HuH-7 (cell line): ENCODE results near the gene ADK.
"Not testable (repeated sequence)": the region's sequence is repeated elsewhere in the genome, so short reads cannot be mapped to it uniquely, and the experiment has no call there.

Source experiments
- DNase-seq: peaks from one replicate; pipeline ENCODE4 v3.0.0; 2011; ENCODE audit warnings: low spot score

Gene ADK

DNA sequence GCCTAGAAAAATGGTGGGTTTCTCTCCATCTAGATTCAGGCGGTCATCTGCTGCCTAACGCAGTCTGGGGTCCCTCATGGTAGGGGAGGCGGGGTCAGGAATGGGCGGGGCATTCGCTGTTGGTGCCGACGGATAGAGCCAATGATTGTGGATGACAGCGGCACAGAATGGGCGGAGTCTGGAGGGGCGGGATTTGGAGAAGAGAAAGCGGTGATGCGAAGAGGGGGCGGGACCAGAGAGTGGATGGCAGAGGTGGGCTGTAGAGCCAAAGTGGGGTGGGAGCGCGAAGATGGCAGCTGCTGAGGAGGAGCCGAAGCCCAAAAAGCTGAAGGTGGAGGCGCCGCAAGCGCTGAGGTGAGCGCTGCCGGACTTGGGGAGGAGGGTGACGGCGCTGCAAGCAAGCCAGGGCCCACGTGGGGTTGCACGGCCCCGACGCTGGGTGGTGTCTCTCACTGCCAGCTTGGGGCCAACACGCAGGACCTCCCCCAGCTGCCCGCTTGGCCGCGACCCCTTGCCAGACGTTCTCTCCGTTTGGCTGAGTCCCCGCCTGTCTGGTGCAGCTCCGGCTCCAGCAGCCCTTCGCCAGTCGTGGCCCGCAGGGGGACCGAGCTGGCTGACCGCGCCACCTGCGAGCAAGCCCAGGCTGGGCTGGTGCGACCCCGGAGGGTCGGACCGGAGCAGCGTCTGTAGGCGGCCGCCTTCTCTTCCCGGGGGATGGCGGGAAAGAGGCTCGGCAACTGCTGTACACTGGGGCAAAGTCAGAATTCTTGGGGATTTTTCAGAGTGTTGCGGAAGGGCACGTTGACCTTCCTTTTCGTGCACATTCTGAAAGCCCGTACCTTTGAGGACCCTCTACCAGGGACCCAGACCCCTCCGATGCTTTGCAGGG lies at the start of gene ADK:
TSS of gene ADK (plus strand) at position 232 of the 889 bp plus-strand sequence. CDS start at position 290, 58 bp downstream.
- peak; percentile 87 for DNase-seq

DNA sequence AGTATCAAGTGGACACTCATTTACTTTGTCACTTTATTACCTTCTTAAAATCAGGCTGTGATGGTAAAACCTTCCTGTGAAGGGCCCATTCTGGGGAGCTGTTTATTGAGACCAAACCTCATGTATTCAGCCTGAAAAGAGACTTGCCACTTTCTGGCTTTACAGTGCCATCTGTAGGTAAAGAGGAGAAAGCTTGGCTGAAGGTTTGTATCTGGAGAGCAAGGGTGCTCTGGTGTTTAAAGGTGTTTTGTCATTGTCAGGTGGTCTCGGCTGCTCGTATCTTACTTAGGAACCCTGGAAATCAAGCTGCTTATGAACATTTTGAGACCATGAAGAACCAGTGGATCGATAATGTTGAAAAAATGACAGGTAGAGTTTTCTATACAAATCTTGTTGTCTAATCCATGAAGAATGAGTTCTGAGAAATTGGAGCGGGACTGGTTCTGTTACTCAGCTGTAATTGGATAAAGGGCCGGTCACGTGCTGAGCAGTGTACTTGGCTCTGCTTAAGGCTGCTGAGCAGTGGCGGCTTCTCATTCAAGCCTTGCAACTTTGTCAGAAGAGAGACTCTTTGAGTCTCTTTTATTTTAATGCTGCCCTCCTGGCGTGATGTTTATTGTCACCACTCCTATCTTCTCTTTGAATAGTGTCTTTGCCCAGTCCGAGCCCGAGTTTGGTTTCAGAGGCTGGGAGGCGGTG lies 47.3 kb upstream of the ADK start:
- DNase-seq: peak; percentile 26

DNA sequence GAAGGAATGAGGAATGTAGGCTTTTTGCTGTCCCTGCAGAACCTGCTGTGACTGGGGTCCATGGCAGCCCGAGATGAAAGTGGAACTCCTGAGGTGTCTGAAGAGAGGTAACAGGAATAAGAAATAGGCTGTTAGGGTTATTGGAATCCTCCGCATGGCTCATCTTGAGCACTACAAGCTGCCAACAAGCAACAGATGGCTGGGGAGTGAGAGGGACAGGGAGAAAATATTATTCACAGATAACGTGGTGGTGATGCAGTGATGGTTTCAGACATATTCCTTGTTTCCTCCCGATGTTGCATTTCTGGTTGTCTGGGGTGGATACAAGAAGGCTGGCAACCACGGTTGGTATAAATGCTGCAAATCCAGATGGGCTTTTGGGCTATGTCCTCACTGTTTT lies 46.5 kb upstream of the ADK start:
- no peak for DNase-seq

DNA sequence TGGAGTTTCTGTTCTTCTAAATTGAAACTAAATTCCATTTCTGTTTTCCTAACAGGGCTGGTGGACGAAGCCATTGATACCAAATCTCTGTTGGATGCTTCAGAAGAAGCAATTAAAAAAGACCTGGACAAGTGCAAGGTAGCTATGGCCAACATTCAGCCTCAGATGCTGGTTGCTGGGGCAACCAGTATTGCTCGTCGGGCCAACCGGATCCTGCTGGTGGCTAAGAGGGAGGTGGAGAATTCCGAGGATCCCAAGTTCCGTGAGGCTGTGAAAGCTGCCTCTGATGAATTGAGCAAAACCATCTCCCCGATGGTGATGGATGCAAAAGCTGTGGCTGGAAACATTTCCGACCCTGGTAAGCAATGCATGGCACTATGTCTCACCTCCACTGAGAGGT lies 46.0 kb upstream of the ADK start:
- DNase-seq: no peak

DNA sequence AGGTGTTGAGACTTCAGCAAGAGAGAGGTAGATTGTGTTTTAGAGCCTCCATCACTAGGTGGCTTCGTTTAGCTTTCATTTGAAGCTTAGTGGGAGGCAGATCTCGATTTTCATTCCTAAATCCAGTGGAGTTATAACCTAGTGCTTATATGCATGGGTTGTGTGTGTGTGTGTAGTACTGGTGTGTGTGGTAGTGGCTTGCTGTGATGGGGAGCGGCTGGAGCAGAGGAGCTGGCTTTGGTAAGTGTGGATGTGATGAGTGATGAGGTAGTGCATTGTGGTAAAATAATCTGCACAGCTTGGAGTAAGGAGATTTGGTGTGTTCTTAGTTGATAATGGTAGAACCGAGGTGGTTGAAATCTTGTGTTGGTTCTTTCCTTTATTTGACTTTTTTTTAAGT lies 43.6 kb upstream of the ADK start:
- no peak for DNase-seq

DNA sequence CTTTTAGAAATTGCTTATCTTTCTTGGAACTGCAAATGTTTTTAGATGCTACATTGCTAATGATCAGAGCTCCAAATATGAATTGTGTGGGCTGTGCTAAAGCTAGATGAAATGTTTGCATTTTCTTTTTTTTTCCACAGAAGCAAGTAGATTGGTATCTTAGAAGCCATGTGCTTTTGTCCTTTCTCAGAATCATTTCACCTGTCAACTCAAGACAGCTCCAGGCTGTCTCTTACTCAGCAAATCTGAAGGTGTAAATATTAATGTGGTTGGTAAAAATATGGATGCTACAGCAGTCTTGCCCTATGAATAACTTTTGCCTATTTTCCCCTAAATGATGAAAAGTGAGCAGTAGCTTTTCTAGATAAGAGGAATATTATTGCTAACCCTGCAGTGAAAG lies 41.6 kb upstream of the ADK start:
- no peak for DNase-seq

DNA sequence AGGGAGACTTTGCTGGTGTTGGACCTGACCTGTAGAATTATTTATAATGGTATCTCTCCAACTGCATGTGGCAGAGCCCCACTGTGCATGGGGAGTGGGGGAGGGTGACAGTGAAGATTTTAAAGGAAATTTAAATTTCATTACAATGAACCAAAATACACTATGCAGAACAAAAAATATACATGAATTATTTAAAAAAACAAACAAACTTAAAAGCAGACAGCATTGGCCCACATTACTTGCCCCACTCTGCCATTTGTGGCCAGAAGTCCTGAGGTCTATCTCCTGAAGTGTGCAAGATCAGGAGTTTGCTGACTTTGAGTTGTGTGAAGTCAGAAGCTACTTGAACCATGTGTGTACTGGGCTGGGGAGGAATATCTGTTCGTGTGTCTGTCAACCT lies 40.9 kb upstream of the ADK start:
- DNase-seq: no peak

DNA sequence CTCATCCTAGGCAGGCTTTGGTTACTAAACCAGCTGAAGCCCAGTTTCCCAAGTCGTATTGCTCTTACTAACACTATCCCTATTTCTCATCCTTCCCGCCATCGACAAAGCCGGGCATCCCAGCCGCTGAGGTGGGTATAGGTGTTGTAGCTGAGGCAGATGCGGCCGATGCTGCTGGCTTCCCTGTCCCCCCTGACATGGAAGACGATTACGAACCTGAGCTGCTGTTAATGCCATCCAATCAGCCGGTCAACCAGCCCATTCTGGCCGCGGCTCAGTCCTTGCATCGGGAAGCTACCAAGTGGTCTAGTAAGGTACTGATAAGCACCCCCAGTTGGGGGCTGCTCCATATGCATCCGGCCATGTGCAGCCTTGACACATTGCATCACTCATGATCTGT lies 39.2 kb upstream of the ADK start:
- DNase-seq: no peak

DNA sequence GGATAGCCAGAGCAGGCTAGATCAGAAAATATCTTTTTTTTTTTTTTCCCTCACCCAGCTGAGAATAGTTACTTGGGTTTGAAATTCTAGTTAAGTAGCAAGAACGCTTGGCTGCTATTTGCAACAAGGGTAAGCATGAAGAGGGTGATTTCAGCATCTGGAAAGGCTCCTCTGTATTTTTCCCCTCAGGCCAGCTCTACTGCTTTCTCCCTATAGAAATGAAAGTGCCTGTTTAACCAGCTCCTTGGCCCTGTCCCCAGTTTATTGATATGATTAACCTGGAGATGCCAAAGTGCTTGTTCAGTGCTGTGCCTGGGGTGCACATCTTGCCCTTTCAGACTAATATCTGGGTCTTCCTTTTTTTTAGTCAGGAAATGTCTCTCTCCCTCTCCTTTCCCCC lies 37.5 kb upstream of the ADK start:
- no peak for DNase-seq

DNA sequence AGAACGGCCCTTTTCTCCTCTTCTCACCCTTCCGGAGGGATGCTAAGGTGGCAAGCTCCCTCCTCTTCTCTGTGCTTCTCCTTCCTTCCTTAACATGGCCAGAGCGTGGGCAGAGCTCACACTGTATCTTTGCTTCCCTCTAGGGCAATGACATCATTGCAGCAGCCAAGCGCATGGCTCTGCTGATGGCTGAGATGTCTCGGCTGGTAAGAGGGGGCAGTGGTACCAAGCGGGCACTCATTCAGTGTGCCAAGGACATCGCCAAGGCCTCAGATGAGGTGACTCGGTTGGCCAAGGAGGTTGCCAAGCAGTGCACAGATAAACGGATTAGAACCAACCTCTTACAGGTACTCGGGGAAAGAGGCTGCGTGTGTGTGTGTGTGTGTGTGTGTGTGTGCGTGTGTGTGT lies 37.0 kb upstream of the ADK start:
- DNase-seq: no peak

DNA sequence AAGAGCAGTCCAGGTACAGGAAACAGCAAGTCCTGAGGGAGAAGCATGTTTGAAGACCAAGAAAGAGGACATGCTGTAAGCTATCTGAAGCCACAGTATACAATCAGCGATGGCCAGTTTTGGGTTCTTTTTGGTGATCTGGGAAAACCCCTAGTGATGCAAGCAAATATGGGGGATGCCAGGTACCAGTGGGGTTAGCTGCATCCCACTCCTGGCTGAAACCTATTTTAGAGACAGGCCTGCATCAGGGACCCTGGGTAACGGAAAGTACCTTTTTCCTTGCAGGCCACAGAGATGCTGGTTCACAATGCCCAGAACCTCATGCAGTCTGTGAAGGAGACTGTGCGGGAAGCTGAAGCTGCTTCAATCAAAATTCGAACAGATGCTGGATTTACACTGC lies 33.3 kb upstream of the ADK start:
- DNase-seq: no peak

DNA sequence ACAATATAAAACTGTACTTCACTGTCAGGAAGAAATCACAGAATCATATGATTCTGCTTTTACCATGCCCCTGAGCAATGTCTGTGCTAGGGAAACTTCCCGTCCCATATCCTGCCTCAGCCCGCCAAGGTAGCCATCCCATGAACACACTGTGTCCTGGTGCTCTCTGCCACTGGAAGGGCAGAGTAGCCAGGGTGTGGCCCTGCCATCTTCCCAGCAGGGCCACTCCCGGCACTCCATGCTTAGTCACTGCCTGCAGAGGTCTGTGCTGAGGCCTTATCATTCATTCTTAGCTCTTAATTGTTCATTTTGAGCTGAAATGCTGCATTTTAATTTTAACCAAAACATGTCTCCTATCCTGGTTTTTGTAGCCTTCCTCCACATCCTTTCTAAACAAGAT lies 32.2 kb upstream of the ADK start:
- no peak for DNase-seq

DNA sequence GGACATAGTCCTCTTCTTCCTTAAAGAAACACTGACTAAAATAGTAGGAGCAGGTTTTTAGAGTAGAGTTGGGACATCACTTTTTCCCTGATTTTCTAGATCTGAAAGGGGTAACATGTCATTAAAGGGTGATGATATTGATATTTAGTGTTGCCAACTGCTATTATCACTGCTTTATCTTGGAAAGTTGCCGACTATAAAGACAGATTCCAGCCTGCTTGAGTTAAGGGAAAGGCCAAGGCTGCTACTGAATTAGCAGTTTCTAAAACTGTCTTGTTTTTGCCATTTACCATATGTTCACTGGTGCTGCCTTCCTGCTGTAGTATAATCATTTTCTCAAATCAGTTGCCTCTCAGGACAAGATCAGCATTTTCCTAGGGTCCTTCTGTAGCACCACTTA lies 30.1 kb upstream of the ADK start:
- no peak for DNase-seq

DNA sequence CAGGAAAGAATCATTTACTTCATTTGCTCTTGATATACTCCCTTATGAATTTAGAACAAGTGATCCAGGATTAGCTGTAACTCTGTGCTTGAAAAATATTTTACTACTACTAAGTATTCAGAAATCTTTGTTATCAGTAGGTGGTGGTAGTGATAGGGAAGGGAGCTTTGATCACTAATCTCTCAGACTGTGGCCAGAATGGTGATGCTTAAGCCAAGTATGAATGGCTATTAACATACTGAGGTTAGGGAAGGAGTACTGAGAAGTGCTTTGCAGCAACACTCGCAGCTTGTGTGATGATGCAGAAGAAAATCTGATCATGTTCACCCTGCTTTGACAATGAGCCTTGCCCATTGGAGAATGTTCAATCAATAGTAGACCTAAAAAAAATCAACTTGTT lies 29.7 kb upstream of the ADK start:
- no peak for DNase-seq

DNA sequence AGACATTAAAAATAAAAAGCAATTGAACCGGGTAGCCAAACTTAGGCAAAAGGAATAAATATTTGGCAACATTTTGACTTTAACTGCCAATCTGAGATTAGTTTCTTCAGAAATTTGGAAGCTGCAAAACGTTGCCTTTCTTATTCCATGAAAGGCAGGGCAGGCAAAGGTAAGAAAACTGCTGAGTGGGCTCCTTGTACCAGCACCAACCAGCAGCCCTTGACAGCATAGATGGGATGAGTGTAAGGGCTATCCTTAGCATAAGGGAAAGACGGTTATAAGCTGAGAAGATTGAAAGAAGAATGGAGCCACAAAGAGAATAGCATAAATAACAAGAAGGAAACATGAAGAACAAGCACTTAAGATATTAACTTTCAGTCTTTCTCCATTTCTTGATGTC lies 29.0 kb upstream of the ADK start:
- no peak for DNase-seq

DNA sequence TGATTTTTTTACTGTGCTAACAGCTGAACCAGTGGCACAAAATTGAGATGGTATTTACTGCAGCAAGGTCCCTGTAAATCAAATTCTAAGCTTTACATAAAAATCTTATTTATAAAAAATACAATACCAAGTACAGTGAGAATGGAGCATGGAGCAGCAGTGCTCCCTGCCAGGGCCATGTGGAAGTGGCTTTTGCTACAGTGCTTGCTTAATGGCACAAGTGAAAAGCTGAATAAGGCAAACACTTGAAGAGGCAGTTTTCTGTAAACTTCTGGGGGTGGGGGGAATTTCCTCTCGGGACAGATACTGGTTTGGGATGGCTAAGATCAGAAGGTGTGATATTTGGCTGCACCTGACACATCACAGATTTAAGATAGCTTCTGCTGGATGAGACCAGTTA lies 27.9 kb upstream of the ADK start:
- DNase-seq: no peak

DNA sequence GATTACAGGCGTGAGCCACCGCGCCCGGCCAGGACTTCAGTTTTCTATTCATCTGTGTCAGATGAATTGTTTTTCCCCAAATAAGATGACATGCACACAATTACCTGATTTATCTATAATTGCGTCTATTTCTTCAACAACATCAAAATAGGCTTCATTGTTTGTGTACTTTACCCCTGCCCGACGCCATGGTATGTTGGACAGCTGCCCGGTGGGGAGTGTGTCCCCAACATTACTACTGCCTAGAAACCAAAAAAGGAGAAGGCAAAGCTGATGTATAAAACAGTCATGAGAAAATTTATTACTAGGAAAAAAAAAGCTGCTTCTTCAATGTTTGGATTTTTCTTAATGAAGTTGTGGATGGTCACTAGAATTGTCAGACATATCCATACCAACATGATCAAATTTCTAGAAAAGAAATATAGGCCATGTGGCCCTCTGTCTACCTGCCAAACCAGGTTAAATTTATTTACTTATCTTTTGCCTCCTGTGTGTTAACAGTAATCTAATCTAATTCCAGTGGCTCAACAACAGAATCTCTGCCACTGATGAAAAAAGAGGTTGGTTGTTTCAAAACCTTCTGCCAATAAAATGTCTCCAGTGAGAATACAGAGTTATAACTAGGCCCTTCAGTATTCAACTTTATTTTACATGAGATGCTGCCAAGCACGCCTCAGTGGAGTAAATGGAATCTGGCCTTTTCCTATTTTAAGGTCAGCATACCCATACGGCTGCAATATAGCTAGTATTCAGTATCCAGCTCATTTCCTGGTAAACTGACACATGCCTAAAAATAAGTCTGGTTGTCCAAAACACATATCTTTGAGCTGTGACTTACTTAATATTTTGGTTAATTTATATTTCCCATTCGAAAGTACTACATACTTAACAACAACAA lies 16.8 kb upstream of the ADK start:
- no peak for DNase-seq

DNA sequence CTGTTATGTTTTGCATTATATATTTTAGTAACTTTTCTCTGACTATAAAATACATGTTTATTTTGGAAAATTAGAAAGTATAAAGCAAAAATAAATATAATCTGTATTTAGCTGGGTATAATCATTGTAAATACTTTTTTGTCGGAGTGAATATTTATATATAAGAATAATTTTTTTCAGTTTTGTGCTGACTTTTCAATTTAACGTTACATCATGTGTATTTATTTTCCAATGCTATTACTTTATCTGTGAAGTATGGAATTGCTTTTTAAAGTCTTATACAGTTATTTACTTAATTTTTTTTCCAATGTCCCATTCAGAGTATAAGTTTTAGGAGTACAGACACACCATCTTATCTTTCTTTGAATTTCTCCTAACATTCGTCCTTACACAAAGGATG lies 15.6 kb upstream of the ADK start:
- DNase-seq: no peak

DNA sequence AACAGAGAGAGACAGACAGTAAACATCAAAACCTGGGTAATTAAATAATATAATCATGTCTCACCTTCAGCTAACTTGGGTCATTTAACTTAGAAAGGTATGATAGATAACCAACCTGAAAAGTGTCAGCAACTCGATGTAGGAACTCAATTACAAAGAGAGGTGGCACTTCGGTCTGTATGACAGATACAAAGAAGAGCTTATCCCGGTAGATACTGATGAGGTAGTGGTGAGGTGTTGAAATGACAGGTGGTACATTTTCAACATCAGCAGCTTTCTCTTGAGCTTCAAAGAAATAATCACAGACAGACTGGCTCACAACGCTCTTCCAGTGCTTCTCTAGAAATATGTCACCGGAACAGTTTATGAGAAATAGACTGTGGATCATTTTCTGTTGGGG lies 13.0 kb upstream of the ADK start:
- peak; percentile 10 for DNase-seq

DNA sequence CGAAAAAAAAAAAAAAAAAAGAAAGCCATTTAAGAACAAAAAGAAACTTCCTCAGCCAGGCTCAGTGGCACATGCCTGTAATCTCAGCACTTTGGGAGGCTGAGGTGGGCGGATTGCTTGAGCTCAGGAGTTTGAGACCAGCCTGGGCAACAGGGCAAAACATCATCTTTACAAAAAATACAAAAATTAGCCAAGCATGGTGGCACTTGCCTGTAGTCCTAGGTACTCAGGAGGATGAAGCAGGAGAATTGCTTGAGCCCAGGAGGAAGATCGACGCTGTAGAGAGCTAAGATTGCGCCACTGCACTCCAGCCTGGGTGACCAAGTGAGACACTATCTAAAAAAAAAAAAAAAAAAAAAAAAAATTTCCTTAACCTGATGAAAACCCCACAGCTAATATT lies 12.4 kb upstream of the ADK start:
- not testable (repeated sequence) for DNase-seq

DNA sequence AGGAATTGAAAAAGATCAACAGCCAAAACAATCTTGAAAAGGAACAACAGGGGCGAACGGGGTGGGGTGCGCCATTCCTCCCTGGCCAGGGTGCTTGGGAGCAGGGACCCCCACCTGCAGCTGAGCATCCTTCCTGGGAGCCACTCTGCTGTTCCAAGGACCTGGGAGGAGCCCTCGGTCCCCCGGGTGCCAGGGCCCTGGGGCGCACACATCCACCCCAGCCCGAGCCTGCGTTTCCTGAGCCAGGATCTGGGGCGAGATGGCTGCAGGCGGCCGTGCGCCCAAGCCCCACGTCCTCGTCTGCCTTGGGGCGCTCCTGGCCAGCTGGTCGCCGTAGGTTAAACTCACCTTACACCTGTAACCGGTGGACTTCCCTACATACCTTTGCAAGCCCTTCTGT lies 11.0 kb upstream of the ADK start:
- DNase-seq: no peak

DNA sequence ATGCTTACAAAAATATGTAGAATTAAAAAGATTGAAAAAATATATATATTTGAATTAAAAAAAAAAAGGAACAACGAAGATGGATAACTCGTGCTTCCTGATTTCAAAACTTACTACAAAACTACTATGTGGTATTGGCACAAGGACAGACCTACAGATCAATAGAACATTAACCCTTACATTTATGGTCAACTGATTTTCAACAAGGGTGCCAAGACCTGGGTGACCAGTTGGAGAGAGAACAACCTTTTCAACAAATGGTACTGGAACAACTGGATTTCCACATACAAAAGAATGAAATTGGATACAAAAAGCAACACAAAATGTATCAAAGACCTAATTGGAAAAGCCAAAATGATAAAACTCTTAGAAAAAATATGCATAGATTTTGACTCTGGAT lies 10.5 kb upstream of the ADK start:
- DNase-seq: no peak

DNA sequence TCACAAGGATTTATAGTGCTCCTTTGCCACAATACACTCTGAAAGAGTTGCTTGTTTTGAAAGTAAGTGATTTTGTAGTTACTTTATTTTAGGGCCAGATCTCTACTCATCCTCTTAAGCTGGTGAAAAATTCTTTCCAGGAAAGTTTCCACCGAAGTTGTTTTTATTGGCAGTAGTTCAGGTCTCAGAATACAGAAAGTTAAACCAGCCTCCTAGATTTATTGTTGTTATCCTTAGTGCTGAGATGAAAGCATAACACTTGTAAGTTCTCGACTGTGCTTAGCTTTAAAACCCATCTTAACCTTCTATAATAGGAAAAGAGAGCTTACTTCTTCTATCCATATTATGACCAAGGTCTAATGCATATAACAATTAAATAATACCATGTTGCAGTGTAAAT lies 5.9 kb upstream of the ADK start:
- no peak for DNase-seq
